H1 (cell line): ENCODE results near the gene EPHA3. TPM values are rescaled to one million over a fixed set of nuclear protein-coding genes. Genes with fewer than 3 reads are reported as not detected.

Experiments used
- CTCF ChIA-PET: fragments of 300-600 bp; sonication (Branson Sonifier 250); formaldehyde crosslinking; loops from one replicate; lab custom pipeline; 2021; ENCODE audit not compliant: partially characterized antibody; lab: Charles Lee
- POLR2A ChIA-PET: fragments of 300-600 bp; sonication (Branson Sonifier 250); formaldehyde crosslinking; loops from one replicate; lab custom pipeline; 2021; ENCODE audit warnings: inconsistent platforms; ENCODE audit not compliant: partially characterized antibody; lab: Charles Lee
- DNase-seq, 2 experiments: peaks; one replicate each; pipeline versions ENCODE4 v3.0.0 to v3.0.0-alpha.2; 2010 to 2022; ENCODE audit warnings: low spot score in 2 of 2, low read depth in 1 of 2, mixed read lengths in 1 of 2
- FAIRE-seq: peaks from 2 replicates; lab custom pipeline; 2011; peaks lifted over from hg19 to GRCh38; lab: Jason Lieb, UNC
- H2AFZ ChIP-seq: 2 replicates; pipeline ENCODE4 v1.8.1; 2012; ENCODE audit warnings: low read length, inconsistent platforms
- H2AK5ac ChIP-seq: 2 replicates; pipeline ENCODE4 v1.6.1; 2013; ENCODE audit warnings: low read depth, low read length
- H2BK120ac ChIP-seq: replicated peaks from 2 replicates; pipeline ENCODE3; 2013; ENCODE audit warnings: low read depth, low read length, inconsistent platforms
- H2BK12ac ChIP-seq: 2 replicates; pipeline ENCODE4 v1.6.1; 2013; ENCODE audit warnings: low read depth, low read length
- H2BK15ac ChIP-seq: 2 replicates; pipeline ENCODE4 v1.6.1; 2013; ENCODE audit warnings: low read length
- H2BK20ac ChIP-seq: 2 replicates; pipeline ENCODE4 v1.6.1; 2013; ENCODE audit warnings: low read length
- H2BK5ac ChIP-seq: 2 replicates; pipeline ENCODE4 v1.6.1; 2013; ENCODE audit warnings: low read depth, low read length
- H3K14ac ChIP-seq: 2 replicates; pipeline ENCODE4 v1.6.1; 2013; ENCODE audit warnings: inconsistent platforms; ENCODE audit not compliant: insufficient read length
- H3K18ac ChIP-seq: 2 replicates; pipeline ENCODE4 v1.6.1; 2013; ENCODE audit warnings: low read length; ENCODE audit errors: extremely low read depth
- H3K23ac ChIP-seq: 2 replicates; pipeline ENCODE4 v1.6.1; 2013; ENCODE audit warnings: inconsistent platforms; ENCODE audit not compliant: insufficient read length
- H3K23me2 ChIP-seq: 2 replicates; pipeline ENCODE4 v1.6.1; 2013; ENCODE audit warnings: low read depth, low read length
- H3K27ac ChIP-seq: 2 replicates; pipeline ENCODE4 v1.6.1; 2011; ENCODE audit warnings: low read depth, low read length, inconsistent platforms
- H3K27me3 ChIP-seq, 4 experiments: replicated peaks in 1 of 4; 1 replicate in 1 of 4; 2 replicates in 3 of 4; pipeline versions ENCODE4 v1.6.1 to v1.8.1; 2011 to 2013; ENCODE audit warnings: low read length in 3 of 4, mild to moderate bottlenecking in 3 of 4, inconsistent platforms in 2 of 4, mixed read lengths in 2 of 4, moderate library complexity in 1 of 4; ENCODE audit not compliant: control insufficient read depth in 3 of 4, insufficient read depth in 3 of 4; ENCODE audit errors: extremely low read depth in 1 of 4
- H3K36me3 ChIP-seq, 4 experiments: 2 replicates each; pipeline versions ENCODE4 v1.6.1 to v1.8.1; 2011 to 2013; ENCODE audit warnings: mild to moderate bottlenecking in 4 of 4, low read length in 3 of 4, moderate library complexity in 2 of 4, control low read depth in 1 of 4, inconsistent platforms in 1 of 4; ENCODE audit not compliant: insufficient read depth in 4 of 4, control insufficient read depth in 2 of 4
- H3K4ac ChIP-seq: replicated peaks from 2 replicates; pipeline ENCODE3; 2013; ENCODE audit warnings: low read length, low read depth, mixed read lengths, inconsistent platforms; ENCODE audit not compliant: insufficient read length
- H3K4me1 ChIP-seq, 4 experiments: replicated peaks in 1 of 4; 1 replicate in 1 of 4; 2 replicates in 3 of 4; pipeline versions ENCODE4 v1.6.1 to v1.8.1; 2011 to 2013; ENCODE audit warnings: low read length in 3 of 4, inconsistent platforms in 2 of 4, mixed read lengths in 1 of 4; ENCODE audit not compliant: insufficient read depth in 4 of 4, control insufficient read depth in 3 of 4
- H3K4me2 ChIP-seq, 2 experiments: 2 replicates each; pipeline versions ENCODE4 v1.6.1 to v1.8.1; 2011 to 2013; ENCODE audit warnings: low read depth in 2 of 2, low read length in 2 of 2, control low read depth in 1 of 2, inconsistent platforms in 1 of 2, mild to moderate bottlenecking in 1 of 2; ENCODE audit not compliant: insufficient read depth in 1 of 2
- H3K4me3 ChIP-seq, 4 experiments: fragments of 200-600, 300-600 bp in 1 of 4; sonication (generic), shearing (Covaris generic), sonication (Bioruptor Twin) in 1 of 4; 2 replicates each; pipeline versions ENCODE4 v1.5.1 to v1.8.1; 2011 to 2016; ENCODE audit warnings: low read length in 4 of 4, low read depth in 3 of 4, control low read depth in 2 of 4, inconsistent platforms in 2 of 4, mild to moderate bottlenecking in 2 of 4, mixed read lengths in 1 of 4, moderate library complexity in 1 of 4; ENCODE audit not compliant: insufficient read depth in 2 of 4; ENCODE audit errors: extremely low read depth in 1 of 4
- H3K56ac ChIP-seq: replicated peaks from 2 replicates; pipeline ENCODE3; 2013; ENCODE audit warnings: low read depth, mild to moderate bottlenecking, mixed read lengths, low read length, inconsistent platforms; ENCODE audit not compliant: insufficient read length
- H3K79me1 ChIP-seq: 2 replicates; pipeline ENCODE4 v1.6.1; 2013; ENCODE audit warnings: low read depth, low read length, control low read depth
- H3K79me2 ChIP-seq, 2 experiments: 2 replicates each; pipeline versions ENCODE4 v1.6.1 to v1.8.1; 2012 to 2013; ENCODE audit warnings: low read length in 2 of 2, mild to moderate bottlenecking in 2 of 2, inconsistent platforms in 1 of 2; ENCODE audit not compliant: insufficient read depth in 2 of 2, control insufficient read depth in 1 of 2
- H3K9ac ChIP-seq, 4 experiments: replicated peaks in 1 of 4; 1 replicate in 1 of 4; 2 replicates in 3 of 4; pipeline versions ENCODE4 v1.6.1 to v1.8.1; 2011 to 2013; ENCODE audit warnings: low read depth in 3 of 4, low read length in 3 of 4, control low read depth in 2 of 4, mild to moderate bottlenecking in 2 of 4, moderate library complexity in 2 of 4, inconsistent platforms in 1 of 4; ENCODE audit errors: extremely low read depth in 1 of 4
- H3K9me3 ChIP-seq, 2 experiments: 2 replicates each; pipeline versions ENCODE4 v1.6.1 to v1.8.1; 2012 to 2013; ENCODE audit warnings: mild to moderate bottlenecking in 2 of 2, moderate library complexity in 2 of 2, control low read depth in 1 of 2, inconsistent platforms in 1 of 2, low read depth in 1 of 2, low read length in 1 of 2, mixed read lengths in 1 of 2; ENCODE audit not compliant: insufficient read depth in 2 of 2
- H4K20me1 ChIP-seq, 2 experiments: replicated peaks in 1 of 2; 2 replicates each; pipeline versions ENCODE3 to v1.8.1; 2011 to 2013; ENCODE audit warnings: inconsistent platforms in 2 of 2, low read length in 2 of 2, mild to moderate bottlenecking in 1 of 2; ENCODE audit not compliant: insufficient read depth in 2 of 2, control insufficient read depth in 1 of 2
- H4K5ac ChIP-seq: 2 replicates; pipeline ENCODE4 v1.6.1; 2013; ENCODE audit warnings: low read length, low read depth, mixed read lengths, inconsistent platforms; ENCODE audit not compliant: insufficient read length
- H4K8ac ChIP-seq: 2 replicates; pipeline ENCODE4 v1.8.0; 2013; ENCODE audit warnings: mild to moderate bottlenecking, moderate library complexity, low read length, inconsistent platforms; ENCODE audit not compliant: insufficient read depth; ENCODE audit errors: extremely low read depth
- H4K91ac ChIP-seq: replicated peaks from 2 replicates; pipeline ENCODE3; 2013; ENCODE audit warnings: low read length, mixed read lengths, inconsistent platforms; ENCODE audit not compliant: insufficient read length
- PHF8 ChIP-seq: fragments of 200-600 bp; sonication (generic); conservative IDR thresholded peaks from 2 replicates; pipeline ENCODE4 v1.7.1; 2012; ENCODE audit warnings: low read depth, mild to moderate bottlenecking, inconsistent platforms, low read length, moderate library complexity
- SIN3A ChIP-seq, 2 experiments: IDR thresholded peaks in 1 of 2; conservative IDR thresholded peaks in 1 of 2; 2 replicates each; pipeline ENCODE4 v1.6.1; 2011 to 2012; ENCODE audit warnings: low read length in 2 of 2, improper control_type of control experiment in 1 of 2, low read depth in 1 of 2, mild to moderate bottlenecking in 1 of 2
- SRF ChIP-seq: IDR thresholded peaks from 2 replicates; pipeline ENCODE4 v1.6.1; 2011; ENCODE audit warnings: mild to moderate bottlenecking, low read depth, low read length, moderate library complexity
- polyA plus RNA-seq, 7 experiments: library from polyadenylated mRNA; depleted of rRNA in 3 of 7; stranded (reverse) in 5 of 7; unstranded in 2 of 7; fragments of >200 nt in 5 of 7; fragments of 200-250 nt in 2 of 7; gene quantifications; 1 replicate in 5 of 7; 2 replicates in 1 of 7; 4 replicates in 1 of 7; pipeline versions ENCODE4 v1.2.1 to v1.2.3, GENCODE V29; 2011 to 2013; ENCODE audit warnings: missing spikeins in 2 of 7, mixed read lengths in 2 of 7
- total RNA-seq: library from RNA; stranded (reverse); fragmentation: NEBNext Ultra II Directional; extraction: Animal tissue kit (Norgen Biotek cat#: 25700); gene quantifications from 2 replicates; pipeline ENCODE4 v1.2.1, GENCODE V29; 2021

EPHA3 gene
- total and polyA plus RNA-seq, 2 of the 8 experiments (the other 6 are each of a cell fraction or from before 2014, with no cell fraction given), result 0.09 to 0.22 TPM

GRCh38 chr3:89145995-89146394, 38.6 kb downstream of the EPHA3 start:
- Histone ChIP-seq H3K9me3 (no peaks in the 10 kb centered on the region), H3K9ac (no peak overlapping the region), H4K91ac (no peak overlapping the region), H3K27me3 (no peaks in the 10 kb centered on the region), H3K36me3 (no peaks in the 10 kb centered on the region), H3K56ac (no peak overlapping the region), H3K23ac (no peak overlapping the region), H2BK12ac (no peak overlapping the region), H2AFZ (no peak overlapping the region), H3K14ac (no peak overlapping the region), H3K4me3 (no peak overlapping the region), H3K27ac (no peak overlapping the region), H3K79me1 (no peaks in the 10 kb centered on the region), H2AK5ac (no peak overlapping the region), H3K18ac (no peak overlapping the region), H4K20me1 (no peaks in the 10 kb centered on the region), H2BK15ac (no peak overlapping the region), H2BK5ac (no peak overlapping the region), H2BK20ac (no peak overlapping the region), H3K23me2 (no peaks in the 10 kb centered on the region), H3K4me2 (no peak overlapping the region), H2BK120ac (no peak overlapping the region), H4K8ac (no peak overlapping the region), H3K4me1 (no peaks in the 10 kb centered on the region), H3K79me2 (no peaks in the 10 kb centered on the region), H3K4ac (no peak overlapping the region), H4K5ac (no peak overlapping the region)
- FAIRE-seq, result no peak
- no peak for DNase-seq
- TF ChIP-seq SRF, result no peak
- TF ChIP-seq PHF8, result no peak
- no peak for TF ChIP-seq SIN3A (conservative IDR thresholded peaks at IDR 0.05 in 1 of 2, IDR thresholded peaks at IDR 0.05 in 1 of 2; ENCODE audit: low read depth in 1 of 2, low read length in 2 of 2)
- ChIA-PET CTCF (no interaction called here), POLR2A (no interaction called here)
